Measurements from ENCODE around the gene PDE11A. TPM values are rescaled to one million over a fixed set of nuclear protein-coding genes. Genes with fewer than 3 reads are reported as not detected.

The PDE11A gene
- 0.25 to 1.2 TPM (median 0.46 TPM) in 5 replicates for total RNA-seq (2022; extraction: Qiagen RNA extraction; ENCODE audit: low read depth)

GRCh38 chr2:178072383-178073301 lies at the start of gene PDE11A:
Gene PDE11A, minus strand, starts transcription at chr2:178072777. Its CDS starts 340 bp downstream, at chr2:178072437.

GRCh38 chr2:178112202-178113152 lies 39.9 kb upstream of the PDE11A start, which contains the start of gene RBM45:
Gene RBM45, plus strand, starts transcription at chr2:178112437. Its CDS starts 110 bp downstream, at chr2:178112547.

Other genes starting within 250 kb of the PDE11A start
- 11.7 to 14.1 TPM (median 13.0 TPM) in 5 replicates for gene RBM45, start 39.7 kb upstream of the PDE11A start, total RNA-seq (2022; extraction: Qiagen RNA extraction; ENCODE audit: low read depth)
- gene OSBPL6, start 121.7 kb upstream of the PDE11A start, total RNA-seq (2022; extraction: Qiagen RNA extraction; ENCODE audit: low read depth), result 6.5 to 7.7 TPM (median 7.1 TPM) in 5 replicates

All from A549 treated with ZK216348 at 1 μM for 4 hours (cell line).